HG02943 (cell line): ENCODE results near the gene HIPK4.
"Not testable (repeated sequence)": the region's sequence is repeated elsewhere in the genome, so short reads cannot be mapped to it uniquely, and the experiment has no call there.

Experiments used
- ATAC-seq: cut with Tn5 transposase; IDR thresholded peaks from one replicate; pipeline ENCODE4 v1.9.1; 2021; ENCODE audit warnings: mild to moderate bottlenecking, low read depth, moderate library complexity; ENCODE audit not compliant: unreplicated experiment

HIPK4 gene, protein sequence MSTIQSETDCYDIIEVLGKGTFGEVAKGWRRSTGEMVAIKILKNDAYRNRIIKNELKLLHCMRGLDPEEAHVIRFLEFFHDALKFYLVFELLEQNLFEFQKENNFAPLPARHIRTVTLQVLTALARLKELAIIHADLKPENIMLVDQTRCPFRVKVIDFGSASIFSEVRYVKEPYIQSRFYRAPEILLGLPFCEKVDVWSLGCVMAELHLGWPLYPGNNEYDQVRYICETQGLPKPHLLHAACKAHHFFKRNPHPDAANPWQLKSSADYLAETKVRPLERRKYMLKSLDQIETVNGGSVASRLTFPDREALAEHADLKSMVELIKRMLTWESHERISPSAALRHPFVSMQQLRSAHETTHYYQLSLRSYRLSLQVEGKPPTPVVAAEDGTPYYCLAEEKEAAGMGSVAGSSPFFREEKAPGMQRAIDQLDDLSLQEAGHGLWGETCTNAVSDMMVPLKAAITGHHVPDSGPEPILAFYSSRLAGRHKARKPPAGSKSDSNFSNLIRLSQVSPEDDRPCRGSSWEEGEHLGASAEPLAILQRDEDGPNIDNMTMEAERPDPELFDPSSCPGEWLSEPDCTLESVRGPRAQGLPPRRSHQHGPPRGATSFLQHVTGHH

DNA sequence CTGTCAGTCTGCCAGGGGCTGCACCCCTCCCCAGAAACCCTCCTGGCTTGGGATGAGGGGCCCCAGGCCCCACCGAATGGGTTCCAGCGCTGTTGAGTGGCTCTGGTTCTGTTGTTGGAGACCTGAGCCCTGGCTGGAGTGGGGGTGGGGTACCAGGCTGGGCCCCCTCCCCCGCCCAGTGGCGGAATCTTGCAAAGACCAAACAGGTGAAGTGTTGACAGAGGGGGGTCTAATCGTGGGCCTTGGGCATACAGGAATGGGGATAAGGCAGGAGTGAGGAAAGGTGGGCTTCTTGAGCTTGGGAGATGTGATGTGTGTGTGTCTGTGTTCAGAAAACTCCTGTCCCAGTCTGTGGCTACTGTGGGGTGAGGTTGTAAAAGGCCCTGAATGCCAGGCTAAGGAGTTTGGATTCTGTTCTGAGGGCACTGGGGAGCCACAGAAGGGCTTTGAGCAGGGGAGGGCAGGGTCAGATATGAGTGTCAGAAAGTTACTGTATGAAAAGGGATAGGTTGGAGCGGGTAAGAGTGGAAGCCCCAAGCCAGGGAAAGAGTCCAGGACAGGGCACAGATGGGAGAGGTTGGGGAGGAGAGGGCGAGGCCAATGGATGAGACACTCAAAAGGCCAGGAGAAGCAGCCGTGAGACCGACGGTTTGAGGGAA is at the start of gene HIPK4:
Gene HIPK4, minus strand, starts transcription at position 98 of the 659 bp plus-strand sequence. CDS start 279 bp downstream, outside the sequence.
- no peak for ATAC-seq

DNA sequence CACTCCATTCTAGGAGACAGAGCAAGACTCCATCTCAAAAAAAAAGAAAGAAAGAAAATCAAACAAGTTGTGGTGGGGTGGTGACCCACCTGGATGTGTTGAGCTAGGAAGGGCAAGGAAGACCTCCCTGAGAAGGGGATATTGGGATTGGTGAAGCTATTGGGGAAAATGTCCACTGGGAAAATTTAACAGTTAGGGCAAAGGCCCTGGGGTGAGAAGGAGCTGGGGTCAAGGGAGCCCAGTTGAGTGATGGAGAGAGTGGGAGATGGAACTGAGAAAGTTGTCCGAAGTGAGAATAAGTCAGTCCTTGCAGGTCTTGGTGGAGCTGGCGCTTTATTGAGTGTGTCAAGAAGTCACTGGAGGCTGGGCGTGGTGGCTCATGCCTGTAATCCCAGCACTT is 48.3 kb upstream of the HIPK4 start:
- ATAC-seq: no peak

DNA sequence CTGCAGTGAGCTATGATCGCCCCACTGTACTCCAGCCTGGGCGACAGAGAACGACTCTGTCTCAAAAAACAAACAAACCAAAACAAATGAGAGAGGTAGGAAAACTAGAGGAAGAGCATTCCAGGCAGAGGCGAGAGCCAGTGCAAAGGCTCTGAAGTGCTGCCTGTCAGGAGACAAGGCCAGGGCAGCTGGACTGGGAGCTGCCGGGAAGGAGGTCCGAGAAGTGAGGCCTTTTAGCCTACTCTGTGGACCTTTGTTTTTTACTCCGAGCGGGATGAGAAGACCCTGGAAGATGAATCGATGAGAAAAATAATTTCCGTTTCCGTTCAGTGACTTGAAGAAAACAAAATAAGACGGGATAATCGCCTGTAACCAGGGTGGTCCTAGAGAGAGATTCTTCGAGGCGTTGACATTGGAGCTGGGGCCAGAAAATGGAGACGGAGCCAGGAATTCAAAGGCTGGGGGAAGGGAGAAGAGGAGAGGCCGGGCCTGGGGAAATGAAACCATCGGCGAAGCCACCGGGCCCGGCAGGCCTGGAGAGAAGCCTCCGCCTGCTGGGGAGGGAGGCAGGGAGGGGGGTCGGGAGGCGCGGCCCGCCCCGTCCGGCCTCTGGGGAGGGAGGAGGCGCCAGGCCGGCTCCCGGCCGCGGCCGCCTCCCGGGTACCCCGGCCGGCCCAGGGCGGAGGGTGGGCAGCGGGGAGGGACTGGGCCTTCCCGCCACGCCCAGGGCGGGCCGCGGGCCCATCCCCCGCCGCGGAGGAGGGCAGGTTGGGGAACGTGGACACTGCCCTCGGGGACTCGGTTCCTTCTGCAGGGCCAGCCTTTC is 43.6 kb upstream of the HIPK4 start:
- ATAC-seq: no peak

- ATAC-seq: not testable (repeated sequence)
Observed at GRCh38 chr19:40432760-40433159, 42.8 kb upstream of the HIPK4 start.

DNA sequence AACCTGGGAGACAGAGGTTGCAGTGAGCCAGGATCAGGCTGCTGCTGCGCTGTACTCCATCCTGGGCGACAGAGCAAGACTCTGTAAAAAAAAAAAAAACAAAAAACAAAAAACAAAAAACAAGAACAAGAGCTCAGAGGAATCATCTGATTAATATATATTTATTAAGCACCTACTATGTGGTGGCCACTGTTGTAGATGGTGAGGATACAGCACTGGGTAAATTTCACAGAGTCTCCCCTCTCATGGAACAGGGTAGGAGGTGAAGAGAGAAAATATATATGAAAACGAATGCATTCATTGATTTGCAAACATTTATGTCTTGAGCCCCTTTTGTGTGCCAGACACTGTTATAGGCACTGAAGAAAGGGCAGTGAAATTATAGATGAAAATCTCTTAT is 41.7 kb upstream of the HIPK4 start:
- no peak for ATAC-seq

DNA sequence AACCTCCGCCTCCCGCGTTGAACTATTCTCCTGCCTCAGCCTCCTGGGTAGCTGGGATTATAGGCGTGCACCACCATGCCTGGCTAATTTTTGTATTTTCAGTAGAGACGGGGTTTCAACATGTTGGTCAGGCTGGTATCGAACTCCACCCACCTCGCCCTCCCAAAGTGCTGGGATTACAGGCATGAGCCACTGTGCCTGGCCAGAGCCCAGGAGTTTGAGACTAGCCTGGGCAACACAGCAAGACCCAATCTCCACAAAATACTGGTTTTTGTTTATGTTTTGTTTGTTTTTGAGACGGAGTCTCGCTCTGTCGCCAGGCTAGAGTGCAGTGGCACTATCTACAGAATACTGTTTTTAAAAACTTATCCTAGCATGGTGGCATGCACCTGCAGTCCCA is 40.3 kb upstream of the HIPK4 start:
- not testable (repeated sequence) for ATAC-seq

- not testable (repeated sequence) for ATAC-seq
Observed at GRCh38 chr19:40428197-40428596, 38.2 kb upstream of the HIPK4 start.

DNA sequence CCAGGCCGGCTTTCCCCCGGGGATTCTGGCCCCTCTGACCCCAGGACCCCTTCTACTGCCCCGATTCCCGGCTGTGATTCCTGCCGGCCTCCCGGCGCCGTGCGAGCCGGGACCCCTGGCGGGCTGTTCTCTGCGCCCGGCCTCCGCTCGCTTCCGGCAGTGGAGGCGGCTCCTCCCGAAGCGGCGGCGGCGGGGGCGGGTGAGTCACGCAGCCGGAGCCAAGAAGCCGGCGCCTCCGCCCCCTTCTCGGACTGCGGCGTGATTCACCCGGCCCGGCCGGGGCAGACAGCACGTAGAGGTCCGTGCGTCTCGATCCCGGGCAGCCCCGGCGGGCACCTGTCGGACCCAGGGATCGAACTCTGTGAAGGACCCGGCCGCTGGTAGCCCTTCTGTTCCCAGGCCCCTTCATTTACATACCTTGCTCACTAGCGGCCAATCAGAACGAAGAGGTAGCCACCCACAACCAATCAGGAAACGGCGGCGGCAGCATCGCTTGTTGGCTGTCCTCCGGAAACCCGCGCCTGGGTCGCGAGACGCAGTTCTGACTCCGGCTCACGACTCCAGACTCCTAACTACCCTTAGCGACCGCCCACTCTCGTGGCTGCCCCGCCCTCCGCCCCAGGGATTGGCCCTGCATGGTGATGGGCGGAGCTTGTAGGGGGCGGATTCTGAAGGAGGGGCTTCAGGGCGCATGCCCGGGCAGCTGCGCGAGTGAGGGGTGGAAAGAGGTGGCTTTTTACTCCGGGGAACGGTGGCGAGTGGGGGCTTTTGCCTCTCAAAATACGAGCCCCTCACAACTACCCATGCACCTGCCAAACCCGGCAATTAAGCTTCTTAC is 35.7 kb upstream of the HIPK4 start, which contains the start of gene SERTAD1:
Gene SERTAD1, minus strand, starts transcription at position 543 of the 838 bp plus-strand sequence. CDS start 2,446 bp downstream, outside the sequence.
- ATAC-seq: peak; percentile 84

DNA sequence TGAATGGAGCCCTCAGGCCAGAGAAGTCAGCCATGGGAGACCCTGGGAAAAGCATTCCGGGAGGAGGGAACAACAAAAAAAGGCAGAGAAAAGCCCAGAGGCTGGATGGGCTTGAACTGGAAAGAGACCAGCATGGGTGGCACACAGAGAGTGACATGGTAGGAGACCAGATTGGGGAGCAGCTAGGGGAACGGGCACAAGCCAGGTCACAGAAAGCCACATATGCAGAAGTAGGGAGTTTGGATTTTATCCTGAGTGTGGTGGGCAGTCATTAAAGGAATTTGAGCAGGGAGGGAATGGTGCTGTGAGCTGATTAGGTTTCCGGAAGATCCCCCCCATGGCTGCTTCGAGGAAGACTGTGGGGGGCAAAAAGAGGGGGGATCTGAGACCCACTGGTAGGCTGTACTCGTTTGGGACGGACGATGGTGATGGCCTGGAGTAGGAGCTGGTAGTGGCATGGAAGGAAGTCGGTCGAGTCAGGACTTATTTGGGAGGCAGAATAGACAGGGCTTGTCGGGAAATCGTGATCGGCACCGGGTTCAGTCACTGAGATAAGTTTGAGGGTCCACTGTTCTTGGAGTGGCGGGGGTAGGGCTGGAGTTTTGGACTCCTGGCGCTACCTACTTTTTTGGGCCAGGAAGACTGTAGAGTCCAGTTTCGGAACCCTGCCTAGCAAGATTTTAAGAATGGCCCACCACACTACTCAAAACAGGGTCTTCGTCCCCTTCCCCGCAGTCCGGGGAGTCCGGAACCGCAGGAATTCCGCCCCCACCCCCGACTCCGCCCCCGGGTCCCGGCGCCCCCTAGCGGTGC is 34.9 kb upstream of the HIPK4 start:
- ATAC-seq: no peak

DNA sequence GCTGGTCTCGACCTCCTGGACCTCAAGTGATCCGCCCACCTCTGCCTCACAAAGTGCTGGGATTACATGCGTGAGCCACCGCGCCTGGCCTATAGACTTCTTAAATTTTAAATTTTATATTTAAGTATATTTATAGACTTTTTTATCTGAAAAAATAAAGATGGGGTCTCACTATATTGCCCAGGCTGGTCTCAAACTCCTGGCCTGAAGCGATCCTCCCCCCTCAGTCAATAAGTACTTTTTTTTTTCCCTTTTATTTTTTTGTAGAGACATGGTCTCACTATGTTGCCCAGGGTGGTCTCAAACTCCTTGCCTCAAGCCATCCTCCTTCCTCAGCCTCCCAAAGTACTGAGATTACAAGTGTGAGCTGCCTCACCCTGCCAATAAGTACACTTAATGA is 34.0 kb upstream of the HIPK4 start:
- ATAC-seq: no peak

DNA sequence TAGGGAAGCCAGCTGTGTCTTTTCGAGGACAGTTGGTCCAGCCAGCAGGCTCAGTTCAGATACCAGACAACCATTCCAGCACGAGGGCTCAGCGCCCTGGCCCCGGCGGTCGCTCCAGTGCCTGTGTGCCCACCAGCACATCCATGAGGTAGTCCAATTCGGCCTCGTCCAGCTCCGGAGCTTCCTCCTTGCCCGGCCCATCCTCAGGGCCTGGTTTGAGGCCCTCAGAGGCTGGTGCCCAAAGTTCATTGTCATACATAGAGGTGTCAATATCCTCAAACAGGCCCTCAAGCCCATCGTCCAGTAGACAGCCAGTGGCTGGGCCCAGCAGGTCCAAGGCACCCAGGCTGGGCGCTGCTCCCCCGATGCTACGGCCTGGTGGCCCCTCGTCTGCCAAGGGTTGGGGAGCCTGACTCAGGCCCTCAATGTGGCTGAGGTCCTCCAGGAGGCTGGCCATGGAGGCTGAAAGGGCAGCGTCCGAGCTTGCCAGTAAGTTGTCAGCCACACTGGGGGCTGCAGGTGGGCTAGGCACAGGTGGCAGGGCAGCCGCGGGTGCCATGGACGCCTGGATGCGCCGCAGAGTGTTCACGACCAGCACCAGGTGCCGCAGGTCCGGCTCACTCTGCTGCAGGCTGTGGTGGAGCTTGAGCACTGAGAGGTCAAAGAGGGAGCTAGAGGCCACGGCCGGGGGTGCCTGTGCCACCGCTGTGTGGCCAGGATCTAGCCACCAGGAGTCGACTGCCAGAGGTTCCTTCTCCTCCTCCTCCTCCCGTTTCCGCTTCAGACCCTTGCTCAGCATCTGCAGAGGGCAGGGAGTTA is 33.0 kb upstream of the HIPK4 start:
- ATAC-seq: no peak

- no peak for ATAC-seq
Observed at GRCh38 chr19:40421993-40422747, 32.2 kb upstream of the HIPK4 start.

GRCh38 chr19:40420766-40421765 is 31.1 kb upstream of the HIPK4 start:
- no peak for ATAC-seq

DNA sequence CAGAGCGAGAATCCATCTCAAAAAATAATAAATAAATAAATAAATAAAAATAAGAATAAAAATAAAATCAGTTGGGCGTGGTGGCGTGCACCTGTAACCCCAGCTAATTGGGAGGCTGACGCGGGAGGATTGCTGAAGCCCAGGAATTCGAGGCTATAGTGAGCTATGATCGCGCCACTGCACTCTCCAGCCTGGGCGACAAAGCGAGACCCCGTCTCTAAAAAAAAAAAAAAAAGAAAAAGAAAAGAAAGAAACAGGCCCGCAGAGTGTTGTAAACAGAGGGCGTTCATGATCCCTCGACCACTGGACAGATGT is 30.4 kb upstream of the HIPK4 start:
- no peak for ATAC-seq

DNA sequence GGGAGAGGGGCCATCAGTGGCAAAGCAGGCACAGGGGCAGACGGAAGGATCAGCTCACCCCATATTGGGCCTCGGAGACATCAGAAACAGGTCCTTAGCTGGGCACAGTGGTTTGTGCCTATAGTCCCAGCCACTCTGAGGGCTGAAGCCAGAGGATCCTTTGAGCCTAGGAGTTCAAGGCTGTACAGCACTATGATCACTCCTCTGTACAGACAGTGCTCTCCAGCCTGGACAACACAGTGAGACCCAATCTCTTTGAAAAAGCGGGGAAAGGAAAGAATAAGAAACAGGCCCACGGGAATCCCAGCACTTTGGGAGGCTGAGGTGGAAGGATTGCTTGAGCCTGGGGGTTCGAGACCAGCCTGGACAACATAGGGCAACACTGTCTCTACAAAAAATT is 29.8 kb upstream of the HIPK4 start:
- ATAC-seq: no peak

DNA sequence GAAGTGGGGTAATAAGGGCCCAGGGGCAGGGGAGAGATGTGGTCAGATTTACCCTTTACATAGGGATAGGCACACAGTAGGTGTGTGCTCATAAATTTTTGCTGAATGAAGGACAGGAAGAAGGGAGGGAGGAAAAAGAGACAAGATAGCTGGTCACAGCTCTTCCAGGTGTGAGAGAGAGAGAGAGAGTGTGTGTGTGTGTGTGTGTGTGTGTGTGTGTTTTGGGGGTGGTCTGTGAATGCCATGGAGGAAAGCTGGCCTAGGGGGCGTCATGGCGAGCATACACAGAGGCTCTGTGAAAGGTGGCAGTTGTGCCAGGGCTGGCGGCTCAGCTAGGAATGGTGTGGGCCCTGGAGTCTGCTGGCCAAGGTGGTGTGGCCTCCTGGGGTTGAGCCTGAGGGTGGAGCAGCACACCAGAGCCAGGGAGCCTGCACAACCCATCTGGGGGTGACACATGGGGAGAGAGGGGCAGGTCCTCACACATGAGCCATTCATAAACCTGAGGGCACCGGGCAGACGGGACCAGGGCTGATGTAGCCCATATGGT is 29.2 kb upstream of the HIPK4 start:
- ATAC-seq: no peak
